HL-60 (cell line): ENCODE data around the gene ZNF417.

Experiments
- DNase-seq, 2 experiments: peaks; one replicate each; pipeline ENCODE4 v3.0.0-alpha.2; 2010 to 2020; ENCODE audit warnings: low read depth in 1 of 2, low spot score in 1 of 2
- H3K27ac ChIP-seq: fragments of 250-450 bp; sonication (Bioruptor Pico); replicated peaks from 2 replicates; pipeline ENCODE4 v1.5.1; 2020; ENCODE audit warnings: mild to moderate bottlenecking, moderate library complexity
- H3K27me3 ChIP-seq: fragments of 250-450 bp; sonication (Bioruptor Pico); 2 replicates; pipeline ENCODE4 v1.5.1; 2021; ENCODE audit warnings: mild to moderate bottlenecking, moderate library complexity; ENCODE audit not compliant: insufficient read depth, poor library complexity, severe bottlenecking
- H3K4me3 ChIP-seq: replicated peaks from 2 replicates; pipeline ENCODE4 v1.5.1; 2011; ENCODE audit warnings: mild to moderate bottlenecking, control low read depth, low read length; ENCODE audit not compliant: insufficient read depth
- CTCF ChIP-seq: IDR thresholded peaks from one replicate; pipeline ENCODE4 v1.5.1; 2011; ENCODE audit warnings: low read length, control low read depth, inconsistent platforms; ENCODE audit not compliant: insufficient read depth
- GABPA ChIP-seq: IDR thresholded peaks from 2 replicates; pipeline ENCODE4 v1.6.1; 2012; ENCODE audit warnings: low read depth
- POLR2AphosphoS5 ChIP-seq: IDR thresholded peaks from 2 replicates; pipeline ENCODE4 v1.6.1; 2012; ENCODE audit warnings: low read depth
- REST ChIP-seq: IDR thresholded peaks from 2 replicates; pipeline ENCODE4 v1.6.1; 2012; ENCODE audit warnings: low read depth; ENCODE audit not compliant: insufficient replicate concordance
- SPI1 ChIP-seq: IDR thresholded peaks from 2 replicates; pipeline ENCODE4 v1.6.1; 2012; ENCODE audit warnings: low read depth, mild to moderate bottlenecking, borderline replicate concordance

The ZNF417 gene

GRCh38 chr19:57934820-57935665, 18.7 kb upstream of the ZNF417 start, which contains the start of gene ZNF418:
TSS of gene ZNF418 (minus strand) at chr19:57935402. CDS start at chr19:57933822, 1,580 bp downstream.
- DNase-seq, result peak; percentile 76 to 82

GRCh38 chr19:57927587-57927986, 11.2 kb upstream of the ZNF417 start:
- no peak for DNase-seq
- TF ChIP-seq CTCF (no peak), REST (peak; percentile 78), GABPA (no peak)
- Histone ChIP-seq H3K4me3 (no peak overlapping the region), H3K27ac (no peak overlapping the region), H3K27me3 (no peaks in the 10 kb centered on the region)

More at GRCh38 chr19:57934820-57935665, 18.7 kb upstream of the ZNF417 start, which contains the start of gene ZNF418:
- H3K27ac ChIP-seq, result peak within 1 kb of the TSS; percentile 62
- H3K27me3 ChIP-seq, result no peaks in the 10 kb centered on the region
- H3K4me3 ChIP-seq, result peak within 1 kb of the TSS; percentile 50
- TF ChIP-seq REST, result no peak
- 0 out of 2 replicates have a peak, but pooled peaks have one; percentile 2 for TF ChIP-seq SPI1
- peak; percentile 42; the same call in 1 of the 2 replicates for TF ChIP-seq POLR2AphosphoS5
- no peak for TF ChIP-seq CTCF
- no peak for TF ChIP-seq GABPA

- no peak for DNase-seq
- Histone ChIP-seq H3K4me3 (no peak overlapping the region), H3K27me3 (no peaks in the 10 kb centered on the region), H3K27ac (no peak overlapping the region)
- TF ChIP-seq GABPA (no peak), CTCF (no peak), SPI1 (no peak), POLR2AphosphoS5 (no peak), REST (no peak)
Measured at GRCh38 chr19:57914531-57914930, 1.9 kb downstream of the ZNF417 start.
